ENCODE data around the gene ZFR2.
A peak's percentile ranks its signal among the peaks of the same experiment; 100 is the strongest.

The ZFR2 gene

DNA sequence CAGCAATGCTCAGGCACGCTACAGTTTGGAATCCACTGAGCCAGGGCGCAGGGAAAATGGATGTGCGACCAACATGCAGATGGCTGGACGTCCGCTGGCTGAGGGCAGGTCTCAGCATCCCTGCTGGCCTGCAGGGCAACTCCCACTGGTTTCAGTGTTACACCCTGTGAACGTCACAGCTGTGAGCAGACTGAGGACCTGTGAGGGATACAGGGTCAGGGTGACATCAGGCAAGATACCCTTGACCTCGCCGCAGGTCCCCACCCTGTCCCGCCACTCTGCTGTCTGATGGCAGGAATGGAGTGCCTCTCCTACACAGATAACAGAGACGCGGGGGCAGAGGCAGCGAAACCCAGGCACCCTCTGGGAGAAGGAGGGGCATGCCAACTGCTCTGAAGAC lies 19.1 kb downstream of the ZFR2 start:
- DNase-seq (ENCODE audit: low read depth) = no peak
- no peak overlapping the region for H3K4me3 ChIP-seq (ENCODE audit: low read depth, low read length)
- no peak for TF ChIP-seq CTCF (IDR thresholded peaks at IDR 0.05; ENCODE audit: low read depth, low read length, missing control alignments)

GRCh38 chr19:3849092-3849491 lies 19.7 kb downstream of the ZFR2 start:
- TF ChIP-seq CTCF (IDR thresholded peaks at IDR 0.05; ENCODE audit: low read depth, low read length, missing control alignments) = peak; percentile 71
- DNase-seq (ENCODE audit: low read depth) = no peak
- no peak overlapping the region for H3K4me3 ChIP-seq (ENCODE audit: low read depth, low read length)

DNA sequence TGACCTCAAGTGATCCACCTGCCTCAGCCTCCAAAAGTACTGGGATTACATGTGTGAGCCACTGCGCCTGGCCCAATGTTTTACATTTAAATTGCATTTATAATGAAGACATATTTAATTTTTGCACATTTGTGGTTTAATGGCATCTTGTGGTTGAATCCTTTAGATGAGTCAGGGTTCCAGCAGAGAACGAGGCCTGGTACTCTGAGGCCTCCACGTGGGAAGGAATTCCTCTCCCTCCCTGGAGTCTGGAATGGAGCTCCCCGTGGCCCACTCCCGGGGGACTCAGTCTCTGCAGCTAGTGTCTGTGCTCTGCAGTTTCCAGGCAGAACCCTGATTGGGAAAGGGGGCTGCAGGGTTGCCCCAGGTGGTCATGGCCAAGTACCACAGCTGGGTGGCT lies 24.2 kb downstream of the ZFR2 start:
- DNase-seq (ENCODE audit: low read depth) = no peak
- no peak for TF ChIP-seq CTCF (IDR thresholded peaks at IDR 0.05; ENCODE audit: low read depth, low read length, missing control alignments)
- no peak overlapping the region for H3K4me3 ChIP-seq (ENCODE audit: low read depth, low read length)

DNA sequence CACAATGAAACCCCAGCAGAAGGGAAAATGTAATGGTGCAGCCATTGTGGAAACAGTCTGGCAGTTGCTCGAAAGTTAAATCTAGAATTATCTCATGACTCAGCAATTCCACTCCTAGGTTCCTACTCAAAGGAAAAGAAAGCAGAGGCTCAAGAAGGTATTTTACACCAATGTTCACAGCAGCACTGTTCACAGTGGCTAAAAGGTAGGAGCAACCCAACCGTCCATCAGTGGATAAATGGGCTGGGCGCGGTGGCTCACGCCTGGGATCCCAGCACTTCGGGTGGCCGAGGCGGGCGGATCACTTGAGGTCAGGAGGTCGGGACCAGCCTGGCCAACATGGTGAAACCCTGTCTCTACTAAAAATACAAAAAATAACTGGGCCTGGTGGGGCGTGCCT lies 25.9 kb downstream of the ZFR2 start:
- TF ChIP-seq CTCF (IDR thresholded peaks at IDR 0.05; ENCODE audit: low read depth, low read length, missing control alignments) = no peak
- no peak for DNase-seq (ENCODE audit: low read depth)
- H3K4me3 ChIP-seq (ENCODE audit: low read depth, low read length) = no peak overlapping the region

DNA sequence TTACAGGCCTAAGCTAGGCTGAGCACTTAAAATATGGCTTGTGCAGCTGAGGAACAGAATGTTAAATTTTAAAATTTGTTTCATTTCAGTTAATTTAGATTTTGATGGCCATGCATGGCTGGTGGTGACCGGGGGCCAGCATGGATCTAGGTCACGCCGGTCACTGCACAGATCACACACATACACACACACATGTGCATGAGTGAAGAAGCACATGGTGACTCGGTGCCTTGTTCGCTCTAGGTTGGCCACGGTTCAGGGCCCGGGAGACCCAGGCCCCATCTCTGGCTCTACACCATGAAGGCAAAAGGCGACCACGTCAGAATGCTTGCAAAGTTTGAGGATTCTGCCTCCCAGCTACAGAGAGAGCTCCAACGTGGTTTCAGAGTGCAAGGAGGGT lies 28.0 kb downstream of the ZFR2 start:
- no peak overlapping the region for H3K4me3 ChIP-seq (ENCODE audit: low read depth, low read length)
- no peak for DNase-seq (ENCODE audit: low read depth)
- TF ChIP-seq CTCF (IDR thresholded peaks at IDR 0.05; ENCODE audit: low read depth, low read length, missing control alignments) = no peak

DNA sequence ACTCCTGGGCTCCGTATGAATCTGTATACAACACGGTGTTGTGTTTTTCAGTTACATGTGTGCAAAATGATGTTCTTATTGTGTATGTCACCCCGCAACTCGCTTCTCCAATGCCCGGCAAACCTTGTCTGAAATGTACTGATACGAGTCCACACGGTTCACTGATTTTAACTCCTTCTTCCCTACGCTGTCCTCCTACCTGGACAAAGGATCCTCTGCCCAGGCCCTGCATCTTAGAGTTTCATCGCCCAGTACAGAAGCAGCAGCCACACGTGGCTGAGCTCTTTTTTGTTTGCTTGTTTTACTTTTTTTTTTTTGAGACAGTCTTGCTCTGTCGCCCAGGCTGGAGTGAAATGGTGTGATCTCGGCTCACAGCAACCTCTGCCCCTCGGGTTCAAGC lies 28.9 kb downstream of the ZFR2 start:
- TF ChIP-seq CTCF (IDR thresholded peaks at IDR 0.05; ENCODE audit: low read depth, low read length, missing control alignments) = no peak
- no peak overlapping the region for H3K4me3 ChIP-seq (ENCODE audit: low read depth, low read length)
- DNase-seq (ENCODE audit: low read depth) = no peak

DNA sequence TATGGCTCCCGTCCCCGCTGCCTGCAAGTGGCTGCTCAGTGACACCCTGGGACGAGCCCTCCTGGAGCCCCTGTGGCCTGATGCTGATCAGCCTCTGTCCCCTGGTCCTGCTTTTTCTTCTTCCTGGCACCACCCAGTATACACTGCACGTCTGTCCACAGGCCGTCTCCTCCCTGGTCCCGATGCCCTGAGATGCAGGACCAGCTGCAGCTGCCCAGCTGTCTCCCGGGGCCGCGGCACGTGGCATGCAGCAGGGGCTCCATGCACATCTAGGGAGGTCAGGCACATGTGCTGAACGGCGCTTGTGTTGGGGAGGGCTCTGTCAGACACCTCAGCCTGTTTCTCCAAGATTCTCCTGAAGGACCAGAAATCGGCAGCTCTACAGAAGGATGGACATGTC lies 30.2 kb downstream of the ZFR2 start:
- H3K4me3 ChIP-seq (ENCODE audit: low read depth, low read length) = no peak overlapping the region
- no peak for DNase-seq (ENCODE audit: low read depth)
- TF ChIP-seq CTCF (IDR thresholded peaks at IDR 0.05; ENCODE audit: low read depth, low read length, missing control alignments) = no peak

Measured in GM12864 (cell line).